Endodermal cell (in vitro differentiated cells): Measurements from ENCODE around the gene HLA-C. TPM values are rescaled to one million over a fixed set of nuclear protein-coding genes. Genes with fewer than 3 reads are reported as not detected.

Experiments used
- DNase-seq: peaks from one replicate; pipeline ENCODE4 v3.0.0-alpha.2; 2017
- H3K27ac ChIP-seq: 2 replicates; pipeline ENCODE4 v1.5.1; 2013; ENCODE audit warnings: mild to moderate bottlenecking, low read depth, low read length, moderate library complexity
- H3K27me3 ChIP-seq: 2 replicates; pipeline ENCODE4 v1.6.1; 2013; ENCODE audit warnings: mild to moderate bottlenecking, low read length, moderate library complexity; ENCODE audit not compliant: insufficient read depth, control insufficient read depth, poor library complexity, severe bottlenecking
- H3K36me3 ChIP-seq: 2 replicates; pipeline ENCODE4 v1.7.0; 2013; ENCODE audit warnings: mild to moderate bottlenecking, low read length, moderate library complexity; ENCODE audit not compliant: control insufficient read depth, insufficient read depth
- H3K4me1 ChIP-seq: one replicate; pipeline ENCODE4 v1.7.0; 2013; ENCODE audit warnings: low read length; ENCODE audit not compliant: control insufficient read depth, insufficient read depth
- H3K4me3 ChIP-seq: 2 replicates; pipeline ENCODE4 v1.5.1; 2013; ENCODE audit warnings: mild to moderate bottlenecking, low read length, moderate library complexity
- H3K9ac ChIP-seq: 2 replicates; pipeline ENCODE4 v1.6.1; 2013; ENCODE audit warnings: mild to moderate bottlenecking, low read length, moderate library complexity; ENCODE audit not compliant: poor library complexity, severe bottlenecking; ENCODE audit errors: extremely low read depth
- H3K9me3 ChIP-seq: 2 replicates; pipeline ENCODE4 v1.6.1; 2013; ENCODE audit warnings: mild to moderate bottlenecking, low read length, moderate library complexity; ENCODE audit not compliant: control insufficient read depth
- H3K27ac Mint-ChIP-seq: 2 replicates; pipeline ENCODE4 v1.8.0; 2020; ENCODE audit warnings: mixed read lengths
- H3K27me3 Mint-ChIP-seq: 2 replicates; pipeline ENCODE4 v1.8.0; 2021; ENCODE audit warnings: mild to moderate bottlenecking, mixed read lengths; ENCODE audit not compliant: insufficient read depth
- H3K36me3 Mint-ChIP-seq: 2 replicates; pipeline ENCODE4 v1.8.0; 2020; ENCODE audit warnings: low read depth, mixed read lengths
- H3K4me1 Mint-ChIP-seq: 2 replicates; pipeline ENCODE4 v1.8.0; 2020; ENCODE audit warnings: mixed read lengths
- H3K4me3 Mint-ChIP-seq: 2 replicates; pipeline ENCODE4 v1.8.0; 2020; ENCODE audit warnings: mild to moderate bottlenecking, moderate library complexity, mixed read lengths
- H3K9me3 Mint-ChIP-seq: 2 replicates; pipeline ENCODE4 v1.8.0; 2020; ENCODE audit warnings: mild to moderate bottlenecking, mixed read lengths
- CTCF ChIP-seq: fragments of 200-600 bp; sonication (generic); conservative IDR thresholded peaks from 2 replicates; pipeline ENCODE4 v1.5.0; 2021; ENCODE audit warnings: antibody characterized with exemption, mild to moderate bottlenecking
- WGBS, 2 experiments: methylation state at CpG; one replicate each; pipeline versions ENCODE4 v1.1.5 to v1.1.7; 2013; ENCODE audit warnings: missing lambda C conversion rate in 2 of 2, mixed read lengths in 1 of 2; ENCODE audit not compliant: insufficient coverage in 1 of 2, insufficient read length in 1 of 2; 5-methylcytosine and 5-hydroxymethylcytosine counted together
- total RNA-seq, 2 donors: library from RNA; stranded (reverse); fragmentation: NEBNext Ultra II Directional in 1 of 2; extraction: Animal tissue kit (Norgen Biotek cat#: 25700) in 1 of 2; gene quantifications; 2 replicates in 1 of 2; 3 replicates in 1 of 2; pipeline ENCODE4 v1.2.1, GENCODE V29; 2021

The HLA-C gene
- total RNA-seq, 2 donors from 2014 or later, result 248 to 442 TPM

- TF ChIP-seq CTCF, result no peak
- 80 to 92% methylated on average over 2 of the region's 3 CpGs for WGBS, 2 experiments
- Histone ChIP-seq H3K9ac (no peak overlapping the region), H3K4me1 (no peaks in the 10 kb centered on the region), H3K27ac (no peak overlapping the region), H3K36me3 (no peaks in the 10 kb centered on the region), H3K9me3 (no peaks in the 10 kb centered on the region), H3K27me3 (peaks cover 63% of the 10 kb centered on the region), H3K4me3 (no peak overlapping the region)
- Mint-ChIP-seq H3K27ac (no peak overlapping the region), H3K4me3 (no peak overlapping the region), H3K4me1 (no peaks in the 10 kb centered on the region), H3K27me3 (peaks cover 32% of the 10 kb centered on the region), H3K9me3 (no peaks in the 10 kb centered on the region), H3K36me3 (no peaks in the 10 kb centered on the region)
- no peak for DNase-seq
These were observed 22.2 kb upstream of the HLA-C start for GRCh38 chr6:31294056-31294455.

GRCh38 chr6:31293343-31293742 lies 21.5 kb upstream of the HLA-C start:
- Mint-ChIP-seq H3K27me3 (peaks cover 31% of the 10 kb centered on the region), H3K36me3 (no peaks in the 10 kb centered on the region), H3K27ac (no peak overlapping the region), H3K9me3 (no peaks in the 10 kb centered on the region), H3K4me1 (no peaks in the 10 kb centered on the region), H3K4me3 (no peak overlapping the region)
- no peak for TF ChIP-seq CTCF
- WGBS, 2 experiments, result 28 to 30% methylated on average over 3 to 4 of the region's 5 CpGs
- H3K27ac ChIP-seq, result no peak overlapping the region
- H3K4me3 ChIP-seq, result no peak overlapping the region
- peaks cover 60% of the 10 kb centered on the region for H3K27me3 ChIP-seq
- no peaks in the 10 kb centered on the region for H3K36me3 ChIP-seq
- no peaks in the 10 kb centered on the region for H3K9me3 ChIP-seq
- H3K4me1 ChIP-seq, result no peaks in the 10 kb centered on the region
- no peak overlapping the region for H3K9ac ChIP-seq
- DNase-seq, result peak; percentile 59

- DNase-seq, result no peak
- Mint-ChIP-seq H3K4me3 (no peak overlapping the region), H3K27me3 (peaks cover 22% of the 10 kb centered on the region), H3K36me3 (no peaks in the 10 kb centered on the region), H3K9me3 (no peaks in the 10 kb centered on the region), H3K4me1 (no peaks in the 10 kb centered on the region), H3K27ac (no peak overlapping the region)
- H3K27ac ChIP-seq, result no peak overlapping the region
- no peak overlapping the region for H3K4me3 ChIP-seq
- H3K4me1 ChIP-seq, result no peaks in the 10 kb centered on the region
- peaks cover 31% of the 10 kb centered on the region for H3K27me3 ChIP-seq
- H3K36me3 ChIP-seq, result no peaks in the 10 kb centered on the region
- no peaks in the 10 kb centered on the region for H3K9me3 ChIP-seq
- H3K9ac ChIP-seq, result no peak overlapping the region
- TF ChIP-seq CTCF, result no peak
These were observed 17.9 kb upstream of the HLA-C start for GRCh38 chr6:31289788-31290187.
